Osteoblast (primary cell): ENCODE measurements around the gene DPYSL5. TPM values are rescaled to one million over a fixed set of nuclear protein-coding genes. Genes with fewer than 3 reads are reported as not detected.
A peak's percentile ranks its signal among the peaks of the same experiment; 100 is the strongest.

Experiments used
- DNase-seq: peaks from one replicate; pipeline ENCODE4 v3.0.0; 2011; ENCODE audit warnings: low spot score, mixed read lengths; ENCODE audit not compliant: insufficient read length; ENCODE audit errors: missing footprints
- H2AFZ ChIP-seq: 2 replicates; pipeline ENCODE4 v1.6.0; 2011; ENCODE audit warnings: mild to moderate bottlenecking, low read length
- H3K27ac ChIP-seq: 2 replicates; pipeline ENCODE4 v1.5.1; 2011; ENCODE audit warnings: mild to moderate bottlenecking, low read depth, low read length, moderate library complexity
- H3K27me3 ChIP-seq: 2 replicates; pipeline ENCODE4 v1.6.0; 2012; ENCODE audit warnings: mild to moderate bottlenecking, control low read depth, inconsistent platforms, low read length, moderate library complexity; ENCODE audit not compliant: insufficient read depth
- H3K36me3 ChIP-seq: 2 replicates; pipeline ENCODE4 v1.5.1; 2011; ENCODE audit warnings: mild to moderate bottlenecking, low read length, control low read depth, moderate library complexity; ENCODE audit not compliant: insufficient read depth
- H3K4me1 ChIP-seq: 2 replicates; pipeline ENCODE4 v1.5.1; 2011; ENCODE audit warnings: mild to moderate bottlenecking, low read length, control low read depth, moderate library complexity; ENCODE audit not compliant: insufficient read depth
- H3K4me2 ChIP-seq: 2 replicates; pipeline ENCODE4 v1.6.0; 2011; ENCODE audit warnings: mild to moderate bottlenecking, low read length; ENCODE audit not compliant: insufficient read depth
- H3K4me3 ChIP-seq: fragments of 200-600 bp; sonication (generic); 3 replicates; pipeline ENCODE4 v1.5.1; 2012; ENCODE audit warnings: mild to moderate bottlenecking, low read length, inconsistent platforms; ENCODE audit not compliant: insufficient read depth
- H3K79me2 ChIP-seq: 2 replicates; pipeline ENCODE4 v1.6.0; 2012; ENCODE audit warnings: mild to moderate bottlenecking, low read length, control low read depth, inconsistent platforms; ENCODE audit not compliant: insufficient read depth
- H3K9me3 ChIP-seq: 2 replicates; pipeline ENCODE4 v1.5.1; 2011; ENCODE audit warnings: low read depth, low read length, control low read depth
- H4K20me1 ChIP-seq: 2 replicates; pipeline ENCODE4 v1.6.0; 2012; ENCODE audit warnings: mild to moderate bottlenecking, low read length, control low read depth; ENCODE audit not compliant: insufficient read depth
- CTCF ChIP-seq: IDR thresholded peaks from 2 replicates; pipeline ENCODE4 v1.5.1; 2011; ENCODE audit warnings: mild to moderate bottlenecking, low read depth, low read length, moderate library complexity; ENCODE audit errors: extremely low read depth
- total RNA-seq: library from RNA; depleted of rRNA; stranded (reverse); fragments of >200 nt; gene quantifications from 2 replicates; pipeline ENCODE4 v1.2.3, GENCODE V29; 2012

DPYSL5 gene
- total RNA-seq, 1 donor: not detected

- no peak overlapping the region for H2AFZ ChIP-seq
- H3K4me3 ChIP-seq: no peak overlapping the region
- H3K27me3 ChIP-seq: no peaks in the 10 kb centered on the region
- peaks cover 14% of the 10 kb centered on the region for H3K4me1 ChIP-seq
- H3K79me2 ChIP-seq: no peaks in the 10 kb centered on the region
- H3K9me3 ChIP-seq: no peaks in the 10 kb centered on the region
- H3K4me2 ChIP-seq: no peak overlapping the region
- H3K27ac ChIP-seq: no peak overlapping the region
- no peak for TF ChIP-seq CTCF
- peaks cover 31% of the 10 kb centered on the region for H4K20me1 ChIP-seq
- DNase-seq: no peak
- no peaks in the 10 kb centered on the region for H3K36me3 ChIP-seq
Measured at GRCh38 chr2:26980971-26981370, 133.0 kb downstream of the DPYSL5 start.

GRCh38 chr2:26982102-26982742, 134.3 kb downstream of the DPYSL5 start:
- Histone ChIP-seq H3K27ac (no peak overlapping the region), H2AFZ (no peak overlapping the region), H3K4me1 (peaks cover 9% of the 10 kb centered on the region), H3K36me3 (no peaks in the 10 kb centered on the region), H3K27me3 (no peaks in the 10 kb centered on the region), H3K79me2 (no peaks in the 10 kb centered on the region), H3K4me3 (no peak overlapping the region), H3K4me2 (no peak overlapping the region), H3K9me3 (no peaks in the 10 kb centered on the region), H4K20me1 (peaks cover 34% of the 10 kb centered on the region)
- peak; percentile 15 for TF ChIP-seq CTCF
- DNase-seq: peak; percentile 78

GRCh38 chr2:26983746-26984145, 135.8 kb downstream of the DPYSL5 start:
- Histone ChIP-seq H3K4me2 (no peak overlapping the region), H4K20me1 (peaks cover 33% of the 10 kb centered on the region), H3K79me2 (no peaks in the 10 kb centered on the region), H2AFZ (no peak overlapping the region), H3K36me3 (no peaks in the 10 kb centered on the region), H3K27me3 (no peaks in the 10 kb centered on the region), H3K9me3 (no peaks in the 10 kb centered on the region), H3K27ac (no peak overlapping the region), H3K4me3 (no peak overlapping the region), H3K4me1 (peaks cover 19% of the 10 kb centered on the region)
- no peak for TF ChIP-seq CTCF
- DNase-seq: no peak

- Histone ChIP-seq H3K4me2 (no peak overlapping the region), H3K36me3 (no peaks in the 10 kb centered on the region), H3K4me3 (no peak overlapping the region), H3K27me3 (no peaks in the 10 kb centered on the region), H3K4me1 (peaks cover 20% of the 10 kb centered on the region), H2AFZ (no peak overlapping the region), H3K27ac (no peak overlapping the region), H4K20me1 (peaks cover 40% of the 10 kb centered on the region), H3K9me3 (no peaks in the 10 kb centered on the region), H3K79me2 (no peaks in the 10 kb centered on the region)
- DNase-seq: no peak
- no peak for TF ChIP-seq CTCF
Measured at GRCh38 chr2:26985807-26986206, 137.9 kb downstream of the DPYSL5 start.
